Pancreas (tissue), 10 donors: Measurements from ENCODE around the gene KCNJ11. TPM values are rescaled to one million over a fixed set of nuclear protein-coding genes. Genes with fewer than 3 reads are reported as not detected.

Source experiments
- ATAC-seq, 4 donors: fragments of 200-7000 bp; cut with Tn5 transposase; one replicate each; pipeline versions ENCODE4 v1.8.0 to v1.9.1; 2020; ENCODE audit warnings: mild to moderate bottlenecking in 4 of 4, moderate library complexity in 4 of 4
- DNase-seq, 6 donors: peaks; one replicate each; pipeline ENCODE4 v3.0.0-alpha.2; 2020
- FAIRE-seq: peaks from 2 replicates; lab custom pipeline; 2012; peaks lifted over from hg19 to GRCh38; lab: Jason Lieb, UNC
- H3K27ac ChIP-seq, 4 donors: fragments of 200-600 bp; sonication (generic); 1 replicate in 3 of 4; 2 replicates in 1 of 4; pipeline versions ENCODE4 v1.5.0 to v1.8.0; 2020
- H3K27me3 ChIP-seq, 4 donors: fragments of 200-600 bp; one replicate each; pipeline ENCODE4 v1.8.0; 2021
- H3K36me3 ChIP-seq, 3 donors: fragments of 200-600 bp; sonication (generic) in 1 of 3; one replicate each; pipeline versions ENCODE4 v1.5.0 to v1.8.0; 2020 to 2021
- H3K4me1 ChIP-seq, 3 donors: fragments of 200-600 bp; one replicate each; pipeline ENCODE4 v1.8.0; 2021
- H3K4me3 ChIP-seq, 4 donors: fragments of 200-600 bp; sonication (generic) in 2 of 4; one replicate each; pipeline versions ENCODE4 v1.5.0 to v1.8.0; 2020 to 2021
- H3K9me3 ChIP-seq, 4 donors: fragments of 200-600 bp; one replicate each; pipeline ENCODE4 v1.8.0; 2021
- WGBS, 2 donors: extraction: QIAGEN DNeasy Blood & Tissue Kit; methylation state at CpG; one replicate each; pipeline ENCODE4 v1.1.7; 2013; 5-methylcytosine and 5-hydroxymethylcytosine counted together
- intact Hi-C, 3 donors: fragments of 100-400 bp; cut with DNase I; formaldehyde crosslinking; loops; one replicate each; pipeline versions ENCODE4 v1.11.1 to v1.14.2; 2022
- polyA plus RNA-seq, 2 donors: library from polyadenylated mRNA; stranded (reverse); fragments of 200-250 nt; gene quantifications; one replicate each; pipeline ENCODE4 v1.2.3, GENCODE V29; 2013
- total RNA-seq, 6 donors: library from RNA; stranded (reverse); fragmentation: NEBNext Ultra II Directional in 4 of 6; extraction: Animal tissue kit (Norgen Biotek cat#: 25700) in 4 of 6; gene quantifications; one replicate each; pipeline versions ENCODE4 v1.2.1 to v1.2.4, GENCODE V29; 2021 to 2023
- TF ChIP-seq, protein P1 (sequence below), 4 donors: fragments of 200-600 bp; sonication (generic) in 3 of 4; IDR thresholded peaks; one replicate each; pipeline versions ENCODE4 v1.5.0 to v1.8.0; 2021; ENCODE audit warnings: antibody characterized with exemption in 4 of 4
- donor health status: healthy with polysubstance abuse.
- donor health status: DM: no; HTN: no; CAD: no; lungs with moderate emphysema.
- donor health status: DM: no; HTN: no; CAD: no.
- donor health status: control.
- donor health status: control.
- donor health status: Bipolar disorder and iron deficiency.
- donor health status: DM: yes; HTN: yes; CAD: no.
- donor health status: DM: no; HTN: no; CAD: no.
- donor health status: DM: no; HTN: no; CAD: no.
- donor health status: DM: yes; HTN: yes; CAD: no.

KCNJ11 gene
- total and polyA plus RNA-seq, 8 donors = 5.0 to 17.7 (median 11.1) TPM

- Histone ChIP-seq H3K27ac (no peak overlapping the region), H3K36me3 (no peaks in the 10 kb centered on the region), H3K4me3 (no peak overlapping the region), H3K4me1 (peaks cover 0 to 6% (median 0%) of the 10 kb centered on the region in 3 donors), H3K9me3 (no peaks in the 10 kb centered on the region), H3K27me3 (no peaks in the 10 kb centered on the region)
- TF ChIP-seq, protein P1, sequence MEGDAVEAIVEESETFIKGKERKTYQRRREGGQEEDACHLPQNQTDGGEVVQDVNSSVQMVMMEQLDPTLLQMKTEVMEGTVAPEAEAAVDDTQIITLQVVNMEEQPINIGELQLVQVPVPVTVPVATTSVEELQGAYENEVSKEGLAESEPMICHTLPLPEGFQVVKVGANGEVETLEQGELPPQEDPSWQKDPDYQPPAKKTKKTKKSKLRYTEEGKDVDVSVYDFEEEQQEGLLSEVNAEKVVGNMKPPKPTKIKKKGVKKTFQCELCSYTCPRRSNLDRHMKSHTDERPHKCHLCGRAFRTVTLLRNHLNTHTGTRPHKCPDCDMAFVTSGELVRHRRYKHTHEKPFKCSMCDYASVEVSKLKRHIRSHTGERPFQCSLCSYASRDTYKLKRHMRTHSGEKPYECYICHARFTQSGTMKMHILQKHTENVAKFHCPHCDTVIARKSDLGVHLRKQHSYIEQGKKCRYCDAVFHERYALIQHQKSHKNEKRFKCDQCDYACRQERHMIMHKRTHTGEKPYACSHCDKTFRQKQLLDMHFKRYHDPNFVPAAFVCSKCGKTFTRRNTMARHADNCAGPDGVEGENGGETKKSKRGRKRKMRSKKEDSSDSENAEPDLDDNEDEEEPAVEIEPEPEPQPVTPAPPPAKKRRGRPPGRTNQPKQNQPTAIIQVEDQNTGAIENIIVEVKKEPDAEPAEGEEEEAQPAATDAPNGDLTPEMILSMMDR (IDR thresholded peaks at IDR 0.05) = no peak
- 66 to 68% methylated on average over 8 of the region's 8 CpGs for WGBS, 2 donors
- no peak for FAIRE-seq
- no peak for ATAC-seq
- no peak for DNase-seq
- intact Hi-C loops = no loop called here
These were observed 6.3 kb downstream of the KCNJ11 start for GRCh38 chr11:17382046-17382728.

GRCh38 chr11:17381156-17381555 is 7.3 kb downstream of the KCNJ11 start:
- no peaks in the 10 kb centered on the region for H3K36me3 ChIP-seq
- no peak for FAIRE-seq
- intact Hi-C loops = no loop called here
- WGBS, 2 donors = 75 to 83% methylated on average over 4 of the region's 4 CpGs
- no peak for DNase-seq
- no peaks in the 10 kb centered on the region for H3K9me3 ChIP-seq
- no peak for ATAC-seq
- H3K4me1 ChIP-seq = peaks cover 0 to 4% (median 0%) of the 10 kb centered on the region in 3 donors
- TF ChIP-seq, protein P1 (IDR thresholded peaks at IDR 0.05) = no peak
- H3K27me3 ChIP-seq = no peaks in the 10 kb centered on the region
- H3K4me3 ChIP-seq = no peak overlapping the region
- no peak overlapping the region for H3K27ac ChIP-seq

GRCh38 chr11:17379383-17380180 is 8.9 kb downstream of the KCNJ11 start:
- H3K9me3 ChIP-seq = no peaks in the 10 kb centered on the region
- TF ChIP-seq, protein P1 (IDR thresholded peaks at IDR 0.05) = no peak
- intact Hi-C loops = loop anchor here in 1 of 3 donors (10.0 kb wide), 1 partner anchor 125 kb away; no protein-coding TSS in a partner anchor
- H3K27ac ChIP-seq = no peak overlapping the region
- no peaks in the 10 kb centered on the region for H3K27me3 ChIP-seq
- no peak overlapping the region for H3K4me3 ChIP-seq
- no peaks in the 10 kb centered on the region for H3K36me3 ChIP-seq
- FAIRE-seq (no peak), ATAC-seq (no peak), DNase-seq (no peak)
- WGBS, 2 donors = 89 to 90% methylated on average over 7 of the region's 7 CpGs
- H3K4me1 ChIP-seq = no peaks in the 10 kb centered on the region

- H3K27ac ChIP-seq = no peak overlapping the region
- WGBS, 2 donors = 70 to 71% methylated on average over 2 of the region's 2 CpGs
- ATAC-seq = no peak
- no peak overlapping the region for H3K4me3 ChIP-seq
- intact Hi-C loops = loop anchor here in 1 of 3 donors (10.0 kb wide), 1 partner anchor 126 kb away; no protein-coding TSS in a partner anchor
- DNase-seq = no peak
- no peaks in the 10 kb centered on the region for H3K27me3 ChIP-seq
- H3K9me3 ChIP-seq = no peaks in the 10 kb centered on the region
- H3K4me1 ChIP-seq = no peaks in the 10 kb centered on the region
- no peak for FAIRE-seq
- TF ChIP-seq, protein P1 (IDR thresholded peaks at IDR 0.05) = no peak
- peaks cover 0 to 2% (median 0%) of the 10 kb centered on the region in 3 donors for H3K36me3 ChIP-seq
These were observed 9.8 kb downstream of the KCNJ11 start for GRCh38 chr11:17378655-17379054.
